IMR-90 (cell line): ENCODE data around the gene NELFCD. TPM values are rescaled to one million over a fixed set of nuclear protein-coding genes. Genes with fewer than 3 reads are reported as not detected.

ENCODE experiments used
- ATAC-seq: fragments of 200-7000 bp; cut with Tn5 transposase; 2 replicates; pipeline ENCODE4 v1.9.1; 2020; ENCODE audit warnings: low read depth, mild to moderate bottlenecking, moderate library complexity
- BruUV-seq: library from RNA; stranded (reverse); fragments of 400-500 nt; replicated peaks from 2 replicates; lab custom pipeline; 2021; lab: Mats Ljungman, UMichigan
- CTCF ChIA-PET: fragments of 300-600 bp; formaldehyde crosslinking; extraction: SDS; loops from one replicate; lab custom pipeline; 2021; ENCODE audit warnings: antibody characterized with exemption; lab: Yijun Ruan, JAX
- POLR2A ChIA-PET: fragments of 300-600 bp; sonication (Branson Sonifier 250); formaldehyde crosslinking; loops from one replicate; lab custom pipeline; 2022; ENCODE audit warnings: antibody characterized with exemption; ENCODE audit not compliant: unreplicated experiment; lab: Charles Lee
- DNase-seq: peaks from one replicate; pipeline ENCODE4 v3.0.0; 2013
- H2AFZ ChIP-seq: replicated peaks from 2 replicates; pipeline ENCODE3; 2013; ENCODE audit warnings: low read length, mild to moderate bottlenecking; ENCODE audit not compliant: poor library complexity
- H2AK5ac ChIP-seq: 2 replicates; pipeline ENCODE4 v1.6.1; 2013; ENCODE audit warnings: low read depth, low read length, inconsistent platforms
- H2AK9ac ChIP-seq: replicated peaks from 2 replicates; pipeline ENCODE3; 2013; ENCODE audit warnings: mild to moderate bottlenecking, low read depth, low read length, moderate library complexity; ENCODE audit not compliant: poor library complexity
- H2BK120ac ChIP-seq: 2 replicates; pipeline ENCODE4 v1.6.1; 2013; ENCODE audit warnings: low read depth, low read length, inconsistent platforms
- H2BK15ac ChIP-seq: 3 replicates; pipeline ENCODE4 v1.6.1; 2013; ENCODE audit warnings: low read depth, low read length, inconsistent platforms
- H2BK20ac ChIP-seq: 2 replicates; pipeline ENCODE4 v1.6.1; 2013; ENCODE audit warnings: low read depth, mild to moderate bottlenecking, inconsistent platforms, low read length, moderate library complexity
- H2BK5ac ChIP-seq: 2 replicates; pipeline ENCODE4 v1.6.1; 2013; ENCODE audit warnings: mild to moderate bottlenecking, low read depth, low read length, inconsistent platforms; ENCODE audit not compliant: poor library complexity, severe bottlenecking
- H3K14ac ChIP-seq: replicated peaks from 2 replicates; pipeline ENCODE4 v1.6.1; 2013; ENCODE audit warnings: low read depth, low read length, inconsistent platforms
- H3K18ac ChIP-seq: 2 replicates; pipeline ENCODE4 v1.6.1; 2013; ENCODE audit warnings: low read depth, low read length, control low read depth
- H3K23ac ChIP-seq: 2 replicates; pipeline ENCODE4 v1.6.1; 2013; ENCODE audit warnings: low read depth, low read length, inconsistent platforms
- H3K27ac ChIP-seq: 2 replicates; pipeline ENCODE4 v1.5.1; 2013; ENCODE audit warnings: mild to moderate bottlenecking, control low read depth, low read length; ENCODE audit not compliant: insufficient read depth
- H3K27me3 ChIP-seq: 2 replicates; pipeline ENCODE4 v1.6.1; 2013; ENCODE audit warnings: low read length; ENCODE audit not compliant: control insufficient read depth, insufficient read depth
- H3K36me3 ChIP-seq: 2 replicates; pipeline ENCODE4 v1.6.1; 2013; ENCODE audit warnings: low read length, mixed read lengths; ENCODE audit not compliant: control insufficient read depth, insufficient read depth
- H3K4ac ChIP-seq: 2 replicates; pipeline ENCODE4 v1.6.1; 2013; ENCODE audit warnings: low read depth, low read length, inconsistent platforms
- H3K4me1 ChIP-seq: 2 replicates; pipeline ENCODE4 v1.6.1; 2013; ENCODE audit warnings: low read length, mixed read lengths; ENCODE audit not compliant: control insufficient read depth, insufficient read depth
- H3K4me2 ChIP-seq: 2 replicates; pipeline ENCODE4 v1.6.1; 2013; ENCODE audit warnings: low read depth, mild to moderate bottlenecking, control low read depth, low read length, moderate library complexity
- H3K4me3 ChIP-seq: 2 replicates; pipeline ENCODE4 v1.5.1; 2013; ENCODE audit warnings: low read depth, mild to moderate bottlenecking, control low read depth, low read length, moderate library complexity; ENCODE audit not compliant: insufficient read depth
- H3K56ac ChIP-seq: 2 replicates; pipeline ENCODE4 v1.6.1; 2013; ENCODE audit warnings: low read length, inconsistent platforms; ENCODE audit not compliant: insufficient read depth; ENCODE audit errors: extremely low read depth
- H3K79me1 ChIP-seq, 2 experiments: 2 replicates each; pipeline ENCODE4 v1.6.1; 2013; ENCODE audit warnings: low read length in 2 of 2, inconsistent platforms in 1 of 2, low read depth in 1 of 2
- H3K9ac ChIP-seq: 2 replicates; pipeline ENCODE4 v1.6.1; 2013; ENCODE audit warnings: low read depth, low read length, control low read depth
- H3K9me1 ChIP-seq: 2 replicates; pipeline ENCODE4 v1.6.1; 2013; ENCODE audit warnings: low read length, inconsistent platforms; ENCODE audit not compliant: insufficient read depth
- H3K9me3 ChIP-seq: 2 replicates; pipeline ENCODE4 v1.6.1; 2013; ENCODE audit warnings: low read length; ENCODE audit not compliant: control insufficient read depth, insufficient read depth
- H4K20me1 ChIP-seq: 2 replicates; pipeline ENCODE4 v1.6.1; 2013; ENCODE audit warnings: low read length, inconsistent platforms; ENCODE audit not compliant: insufficient read depth
- H4K5ac ChIP-seq: 2 replicates; pipeline ENCODE4 v1.6.1; 2013; ENCODE audit warnings: mild to moderate bottlenecking, low read depth, low read length, control low read depth
- H4K8ac ChIP-seq, 2 experiments: 2 replicates each; pipeline ENCODE4 v1.6.1; 2013; ENCODE audit warnings: low read depth in 2 of 2, low read length in 2 of 2, control low read depth in 1 of 2, inconsistent platforms in 1 of 2
- H4K91ac ChIP-seq: 2 replicates; pipeline ENCODE4 v1.6.1; 2013; ENCODE audit warnings: low read depth, low read length, inconsistent platforms; ENCODE audit not compliant: insufficient read depth
- BHLHE40 ChIP-seq: fragments of 150-350 bp; IDR thresholded peaks from 2 replicates; pipeline ENCODE4 v1.6.1; 2016; ENCODE audit warnings: mild to moderate bottlenecking, low read depth, low read length
- CEBPB ChIP-seq: IDR thresholded peaks from 2 replicates; pipeline ENCODE4 v1.6.1; 2012; ENCODE audit warnings: low read depth, low read length, improper control_type of control experiment
- MAFK ChIP-seq: IDR thresholded peaks from 2 replicates; pipeline ENCODE4 v1.6.1; 2012; ENCODE audit warnings: low read depth, low read length, improper control_type of control experiment
- NFE2L2 ChIP-seq: fragments of 150-350 bp; IDR thresholded peaks from 2 replicates; pipeline ENCODE4 v1.6.1; 2016; ENCODE audit warnings: low read depth, mild to moderate bottlenecking, low read length
- POLR2A ChIP-seq: IDR thresholded peaks from 2 replicates; pipeline ENCODE4 v1.6.1; 2012; ENCODE audit warnings: mild to moderate bottlenecking, low read depth, low read length
- RAD21 ChIP-seq: IDR thresholded peaks from 2 replicates; pipeline ENCODE4 v1.6.1; 2012; ENCODE audit warnings: low read length, improper control_type of control experiment
- RCOR1 ChIP-seq: IDR thresholded peaks from 2 replicates; pipeline ENCODE4 v1.6.1; 2012; ENCODE audit warnings: mild to moderate bottlenecking, low read length, improper control_type of control experiment; ENCODE audit not compliant: insufficient replicate concordance
- WGBS, 2 experiments: methylation state at CpG; one replicate each; pipeline versions ENCODE4 v1.1.5 to v1.1.7; 2013; ENCODE audit warnings: missing lambda C conversion rate in 2 of 2; ENCODE audit not compliant: insufficient read length in 1 of 2; ENCODE audit errors: extremely low coverage in 2 of 2; 5-methylcytosine and 5-hydroxymethylcytosine counted together
- dilution Hi-C: fragments of 300-500 bp; cut with HindIII; formaldehyde crosslinking; loops from one replicate; pipeline ENCODE4 v1.14.3; 2018; ENCODE audit warnings: low sequenced_read_pairs; ENCODE audit not compliant: unreplicated experiment
- in situ Hi-C: fragments of 300-500 bp; cut with MboI; formaldehyde crosslinking; loops from 3 replicates; pipeline ENCODE4 v1.14.3; 2019; ENCODE audit warnings: low sequenced_read_pairs, inconsistent platforms, mixed read lengths
- intact Hi-C: fragments of 100-400 bp; cut with micrococcal nuclease; formaldehyde crosslinking; loops from 2 replicates; pipeline ENCODE4 v1.10.0; 2022
- polyA plus RNA-seq, 3 experiments: library from polyadenylated mRNA; depleted of rRNA; stranded (reverse); fragments of >200 nt; gene quantifications; 2 replicates each; pipeline ENCODE4 v1.2.3, GENCODE V29; 2012; ENCODE audit warnings: low replicate concordance in 1 of 3
- total RNA-seq: library from RNA; depleted of rRNA; stranded (reverse); fragments of >200 nt; gene quantifications from 2 replicates; pipeline ENCODE4 v1.2.3, GENCODE V29; 2012
- TF ChIP-seq, protein P1 (sequence below): conservative IDR thresholded peaks from 2 replicates; pipeline ENCODE4 v1.5.1; 2012; ENCODE audit warnings: mild to moderate bottlenecking, low read depth, low read length, improper control_type of control experiment
- TF ChIP-seq, protein P2 (sequence below): fragments of 150-350 bp; IDR thresholded peaks from 2 replicates; pipeline ENCODE4 v1.6.1; 2016; ENCODE audit warnings: low read depth, mild to moderate bottlenecking, low read length, moderate library complexity, borderline replicate concordance
- TF ChIP-seq, protein P3 (sequence below): fragments of 150-350 bp; IDR thresholded peaks from 2 replicates; pipeline ENCODE4 v1.6.1; 2017; ENCODE audit warnings: mild to moderate bottlenecking, antibody characterized with exemption, low read length, low read depth

NELFCD gene
- total and polyA plus RNA-seq, 2 of the 4 experiments (the other 2 are of a cell fraction): 88.9 to 94.1 TPM

DNA sequence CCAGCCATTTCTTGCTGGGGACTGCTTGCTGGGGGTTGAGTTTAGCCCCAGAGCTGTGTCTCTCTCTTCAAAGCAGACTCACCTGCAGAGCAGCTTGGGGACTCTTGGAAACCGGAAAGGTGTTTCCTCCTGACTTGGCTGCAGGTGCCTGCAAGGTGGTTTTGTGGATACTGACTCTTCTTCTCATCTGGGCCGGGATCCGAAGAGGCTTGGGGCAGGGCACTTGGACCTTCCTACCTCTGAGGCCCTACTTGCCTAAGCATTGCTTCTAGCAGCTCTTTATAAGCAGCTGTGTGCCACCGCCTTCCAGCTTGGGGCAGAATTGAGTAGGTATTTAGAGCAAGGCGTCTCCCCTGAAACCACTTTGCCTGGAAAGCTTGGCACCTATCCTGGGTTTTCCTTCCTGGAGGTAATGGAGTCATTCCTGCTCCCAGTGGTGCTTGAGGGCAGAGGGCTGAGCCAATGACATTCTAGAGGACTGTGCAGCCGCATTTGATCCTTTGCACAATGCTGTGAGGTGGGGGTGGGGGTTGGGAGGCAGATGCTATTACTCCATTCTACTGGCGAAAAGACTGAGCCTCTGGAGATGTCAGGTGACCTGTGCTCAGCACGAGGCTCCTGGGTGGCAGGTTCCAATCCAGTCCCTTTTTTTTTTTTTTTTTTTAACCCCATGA, 29.4 kb downstream of the NELFCD start (continued):
- no peak for TF ChIP-seq RAD21

DNA sequence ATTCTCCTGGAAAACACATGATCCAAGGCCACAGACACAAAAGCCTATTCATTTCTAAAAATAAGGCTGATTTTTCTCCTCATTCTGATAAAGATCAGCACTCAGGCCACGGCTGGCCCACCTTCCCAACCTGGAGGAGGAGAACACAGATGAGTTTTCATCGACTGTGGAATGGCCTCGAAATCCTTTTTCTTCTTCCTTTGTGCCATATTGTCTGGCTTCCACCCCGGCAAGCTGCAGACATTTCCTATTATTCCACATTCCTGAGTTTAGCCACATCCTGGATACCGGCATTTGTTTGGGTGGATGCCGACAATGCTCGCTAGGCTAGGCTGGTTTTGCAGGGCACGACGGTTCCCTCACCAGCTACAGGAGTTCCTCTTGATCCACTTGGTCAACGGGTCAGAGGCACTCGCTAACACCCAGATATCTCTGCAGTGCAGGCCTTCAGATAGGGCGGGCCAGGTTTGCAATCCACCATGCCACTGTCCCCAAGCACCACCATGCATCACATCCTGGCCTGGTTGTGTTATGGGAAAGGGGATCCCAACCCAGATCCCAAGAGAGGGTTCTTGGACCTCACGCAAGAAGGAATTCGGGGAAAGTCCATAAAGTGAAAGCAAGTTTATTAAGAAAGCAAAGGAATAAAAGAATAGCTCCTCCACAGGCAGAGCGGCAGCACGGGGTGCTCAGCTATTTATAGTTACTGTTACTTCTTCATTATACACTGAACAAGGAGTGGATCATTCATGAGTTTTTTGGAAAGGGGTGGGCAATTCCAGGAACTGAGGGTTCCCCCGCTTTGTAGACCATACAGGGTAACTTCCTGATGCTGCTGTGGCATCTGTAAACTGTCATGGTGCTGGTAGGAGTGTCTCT, 30.2 kb downstream of the NELFCD start:
- no peak for ATAC-seq
- Histone ChIP-seq H2AK9ac (peak overlapping the region; percentile 18), H4K20me1 (no peaks in the 10 kb centered on the region), H2AFZ (peak overlapping the region; percentile 67), H3K14ac (peak overlapping the region; percentile 53), H3K18ac (peak overlapping the region; percentile 66; the same call in 1 of the 2 replicates), H2BK120ac (peak overlapping the region; percentile 89), H3K27ac (0 out of 2 replicates have a peak overlapping the region, but pooled peaks have one; percentile 32), H4K91ac (peak overlapping the region; percentile 80), H3K23ac (peak overlapping the region; percentile 77; the same call in 1 of the 2 replicates), H3K4me2 (no peak overlapping the region), H2AK5ac (peak overlapping the region; percentile 72; the same call in 1 of the 2 replicates), H2BK5ac (peak overlapping the region; percentile 77), H3K9ac (no peak overlapping the region), H3K9me1 (peaks cover 17% of the 10 kb centered on the region), H3K56ac (no peak overlapping the region), H3K79me1 (peaks cover 4 to 6% of the 10 kb centered on the region in 2 experiments; a peak in 2 of 4 replicates), H4K5ac (peak overlapping the region; percentile 81; the same call in 1 of the 2 replicates), H3K27me3 (no peaks in the 10 kb centered on the region), H3K36me3 (no peaks in the 10 kb centered on the region), H2BK15ac (no peak overlapping the region; the same call in 2 of the 3 replicates), H3K9me3 (no peaks in the 10 kb centered on the region), H3K4ac (peak overlapping the region; percentile 88), H4K8ac (peak overlapping the region; percentile 52 to 91; a peak in 1 of 4 replicates), H2BK20ac (peak overlapping the region; percentile 4; the same call in 1 of the 2 replicates), H3K4me3 (no peak overlapping the region), H3K4me1 (peaks cover 20% of the 10 kb centered on the region)
- in situ Hi-C loops: no loop called here
- peak; percentile 71 for DNase-seq
- BruUV-seq: no TSS peak
- POLR2A ChIA-PET: no interaction called here
- WGBS, 2 experiments: 63% methylated on average over 3 of the region's 17 CpGs; no CpG with 5 or more reads in 1 of the 2 experiments
- dilution Hi-C loops: no loop called here
- intact Hi-C loops: no loop called here
- CTCF ChIA-PET: no interaction called here
- TF ChIP-seq CEBPB (no peak), MAFK (no peak), RCOR1 (no peak), BHLHE40 (no peak), NFE2L2 (no peak), POLR2A (no peak)
- TF ChIP-seq, protein P1, sequence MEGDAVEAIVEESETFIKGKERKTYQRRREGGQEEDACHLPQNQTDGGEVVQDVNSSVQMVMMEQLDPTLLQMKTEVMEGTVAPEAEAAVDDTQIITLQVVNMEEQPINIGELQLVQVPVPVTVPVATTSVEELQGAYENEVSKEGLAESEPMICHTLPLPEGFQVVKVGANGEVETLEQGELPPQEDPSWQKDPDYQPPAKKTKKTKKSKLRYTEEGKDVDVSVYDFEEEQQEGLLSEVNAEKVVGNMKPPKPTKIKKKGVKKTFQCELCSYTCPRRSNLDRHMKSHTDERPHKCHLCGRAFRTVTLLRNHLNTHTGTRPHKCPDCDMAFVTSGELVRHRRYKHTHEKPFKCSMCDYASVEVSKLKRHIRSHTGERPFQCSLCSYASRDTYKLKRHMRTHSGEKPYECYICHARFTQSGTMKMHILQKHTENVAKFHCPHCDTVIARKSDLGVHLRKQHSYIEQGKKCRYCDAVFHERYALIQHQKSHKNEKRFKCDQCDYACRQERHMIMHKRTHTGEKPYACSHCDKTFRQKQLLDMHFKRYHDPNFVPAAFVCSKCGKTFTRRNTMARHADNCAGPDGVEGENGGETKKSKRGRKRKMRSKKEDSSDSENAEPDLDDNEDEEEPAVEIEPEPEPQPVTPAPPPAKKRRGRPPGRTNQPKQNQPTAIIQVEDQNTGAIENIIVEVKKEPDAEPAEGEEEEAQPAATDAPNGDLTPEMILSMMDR: no peak
- TF ChIP-seq, protein P2, sequence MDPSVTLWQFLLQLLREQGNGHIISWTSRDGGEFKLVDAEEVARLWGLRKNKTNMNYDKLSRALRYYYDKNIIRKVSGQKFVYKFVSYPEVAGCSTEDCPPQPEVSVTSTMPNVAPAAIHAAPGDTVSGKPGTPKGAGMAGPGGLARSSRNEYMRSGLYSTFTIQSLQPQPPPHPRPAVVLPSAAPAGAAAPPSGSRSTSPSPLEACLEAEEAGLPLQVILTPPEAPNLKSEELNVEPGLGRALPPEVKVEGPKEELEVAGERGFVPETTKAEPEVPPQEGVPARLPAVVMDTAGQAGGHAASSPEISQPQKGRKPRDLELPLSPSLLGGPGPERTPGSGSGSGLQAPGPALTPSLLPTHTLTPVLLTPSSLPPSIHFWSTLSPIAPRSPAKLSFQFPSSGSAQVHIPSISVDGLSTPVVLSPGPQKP: no peak
- TF ChIP-seq, protein P3, sequence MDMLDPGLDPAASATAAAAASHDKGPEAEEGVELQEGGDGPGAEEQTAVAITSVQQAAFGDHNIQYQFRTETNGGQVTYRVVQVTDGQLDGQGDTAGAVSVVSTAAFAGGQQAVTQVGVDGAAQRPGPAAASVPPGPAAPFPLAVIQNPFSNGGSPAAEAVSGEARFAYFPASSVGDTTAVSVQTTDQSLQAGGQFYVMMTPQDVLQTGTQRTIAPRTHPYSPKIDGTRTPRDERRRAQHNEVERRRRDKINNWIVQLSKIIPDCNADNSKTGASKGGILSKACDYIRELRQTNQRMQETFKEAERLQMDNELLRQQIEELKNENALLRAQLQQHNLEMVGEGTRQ: no peak
